Fibroblast of skin of right quadriceps (primary cell): ENCODE data around the gene LRRIQ3.
A peak's percentile ranks its signal among the peaks of the same experiment; 100 is the strongest.
"Not testable (repeated sequence)": the region's sequence is repeated elsewhere in the genome, so short reads cannot be mapped to it uniquely, and the experiment has no call there.

Experiments used
- DNase-seq: peaks from one replicate; pipeline ENCODE4 v3.0.0-alpha.2; 2013

Gene LRRIQ3

DNA sequence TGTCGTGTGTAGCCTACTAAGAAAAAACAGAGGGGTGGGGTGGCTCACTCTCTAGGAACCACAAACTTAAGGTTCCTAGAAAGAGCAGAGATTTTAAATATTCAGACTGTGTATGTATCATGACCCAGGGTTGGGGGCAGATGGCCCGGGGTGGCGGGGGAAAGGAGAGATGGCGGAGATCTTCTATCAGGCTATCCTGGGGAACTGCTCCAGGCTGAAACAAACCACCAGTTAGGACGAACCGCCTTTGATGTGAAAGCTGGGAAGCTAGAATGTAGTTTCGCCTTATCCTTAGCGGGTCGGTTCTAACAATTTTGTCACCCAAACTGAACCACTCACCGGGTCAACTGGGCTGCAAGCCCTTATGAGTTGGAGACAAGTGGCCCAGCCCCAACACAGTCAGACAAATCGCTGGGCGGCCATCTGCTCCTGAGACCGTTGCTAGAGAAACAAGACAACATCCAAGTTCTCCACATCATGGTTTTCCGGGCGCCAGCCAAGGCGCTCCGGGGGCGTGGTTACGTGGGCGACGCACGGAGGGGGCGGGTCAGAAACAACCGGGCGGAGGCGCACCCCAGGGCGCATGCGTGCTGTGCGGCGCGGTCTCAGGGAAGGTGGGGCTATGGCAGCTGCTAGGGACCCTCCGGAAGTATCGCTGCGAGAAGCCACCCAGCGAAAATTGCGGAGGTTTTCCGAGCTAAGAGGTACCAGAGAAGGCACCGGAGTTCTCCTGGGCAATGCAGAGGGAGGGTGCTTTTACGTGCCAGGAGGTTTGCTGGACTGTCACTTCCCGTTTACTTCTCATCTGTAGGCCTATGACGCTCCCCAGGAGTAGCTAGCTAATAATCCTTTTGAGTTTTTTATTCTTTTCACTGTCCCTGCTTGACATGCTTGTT is at the start of gene LRRIQ3, which contains the start of gene FPGT:
Gene LRRIQ3 (minus strand): TSS at position 520 of the 896 bp plus-strand sequence. CDS start 14,492 bp downstream, outside the sequence.
Gene FPGT (plus strand): TSS at position 586 of the 896 bp plus-strand sequence. CDS start 37 bp downstream, at position 623.
- peak; percentile 93 for DNase-seq

DNA sequence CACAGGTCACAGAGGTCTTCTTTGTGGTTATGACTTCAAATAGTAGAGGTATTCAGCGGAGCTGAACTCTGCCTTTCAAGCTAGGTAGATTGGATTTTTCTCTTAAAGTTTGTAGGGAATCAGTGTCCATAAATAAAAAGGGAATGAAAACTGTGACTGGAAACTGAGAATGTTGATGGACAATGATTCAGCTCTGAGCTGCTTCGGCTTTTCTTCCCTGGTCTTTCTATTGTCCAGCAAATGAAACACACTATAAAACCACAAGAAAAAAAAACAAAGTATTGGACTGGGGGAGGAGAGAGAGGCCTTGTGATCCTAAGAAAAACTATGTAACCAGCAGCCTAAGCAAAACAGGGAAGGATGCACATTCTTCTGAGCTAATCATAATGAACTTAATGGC is 48.3 kb upstream of the LRRIQ3 start:
- no peak for DNase-seq

DNA sequence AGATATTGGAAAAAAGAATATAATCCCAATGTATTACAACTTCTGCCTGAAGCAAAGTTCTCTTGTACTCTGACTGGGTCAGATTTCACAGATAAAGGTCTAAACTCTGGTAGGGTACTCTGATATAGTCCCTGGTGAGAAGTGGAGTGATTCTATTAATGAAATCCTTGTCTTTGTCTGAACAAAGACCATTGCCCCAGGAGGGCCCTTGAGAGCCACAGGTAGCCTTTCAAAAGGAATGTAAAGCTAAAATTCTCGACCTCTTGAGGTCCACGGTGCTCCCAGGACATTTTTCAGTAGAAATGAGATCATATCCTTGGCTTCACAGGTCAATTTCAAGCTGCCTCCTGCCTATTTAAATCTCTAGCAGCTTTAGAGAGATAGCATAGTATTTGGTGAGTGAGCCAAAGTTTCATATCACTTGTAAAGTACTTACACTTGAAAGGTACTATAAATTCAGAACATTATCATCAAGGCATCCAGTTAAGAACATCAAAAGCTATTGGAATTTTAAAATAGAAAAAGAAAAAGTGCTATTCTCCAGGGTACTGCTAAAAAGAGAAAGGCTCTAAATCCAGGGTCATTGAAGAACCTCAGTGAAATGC is 47.3 kb upstream of the LRRIQ3 start:
- DNase-seq = no peak

- DNase-seq = no peak
Observed at GRCh38 chr1:74237787-74238186, 39.8 kb upstream of the LRRIQ3 start.

DNA sequence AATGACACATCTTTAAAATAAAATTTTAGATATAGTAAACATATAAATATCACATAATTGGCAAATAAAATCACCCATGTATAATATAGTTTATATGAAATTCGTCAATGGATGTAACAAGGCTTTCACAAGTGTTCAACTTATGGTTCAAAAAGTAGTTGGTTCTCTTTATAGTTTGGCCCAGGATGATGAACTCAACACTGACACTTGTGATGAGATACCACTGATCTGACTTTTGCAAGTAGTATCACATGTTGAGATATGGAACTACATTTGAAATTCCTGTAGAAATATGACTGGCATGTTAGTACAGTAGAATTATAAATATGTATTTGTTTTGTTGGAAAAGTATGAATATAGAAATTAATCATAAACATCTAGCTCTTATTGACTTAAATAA is 39.1 kb upstream of the LRRIQ3 start:
- DNase-seq = no peak

DNA sequence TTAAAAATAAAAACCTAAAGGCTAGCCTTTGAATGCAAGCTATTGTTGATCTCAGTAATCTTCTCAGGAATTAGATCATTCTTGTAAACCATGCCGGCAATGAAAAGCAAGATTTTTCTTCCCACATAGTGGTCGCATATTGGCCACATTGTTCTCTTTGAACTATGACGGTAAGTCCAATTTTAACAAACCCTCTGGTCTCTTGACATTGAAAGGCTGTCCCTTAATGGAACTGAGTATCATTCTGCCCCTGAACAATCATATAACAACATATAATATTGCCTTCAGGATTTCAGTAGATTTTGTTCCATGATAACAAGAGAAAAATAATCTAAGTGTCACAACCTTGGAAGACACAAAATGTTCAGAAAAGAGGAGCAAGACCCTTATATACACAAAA is 38.5 kb upstream of the LRRIQ3 start:
- no peak for DNase-seq

DNA sequence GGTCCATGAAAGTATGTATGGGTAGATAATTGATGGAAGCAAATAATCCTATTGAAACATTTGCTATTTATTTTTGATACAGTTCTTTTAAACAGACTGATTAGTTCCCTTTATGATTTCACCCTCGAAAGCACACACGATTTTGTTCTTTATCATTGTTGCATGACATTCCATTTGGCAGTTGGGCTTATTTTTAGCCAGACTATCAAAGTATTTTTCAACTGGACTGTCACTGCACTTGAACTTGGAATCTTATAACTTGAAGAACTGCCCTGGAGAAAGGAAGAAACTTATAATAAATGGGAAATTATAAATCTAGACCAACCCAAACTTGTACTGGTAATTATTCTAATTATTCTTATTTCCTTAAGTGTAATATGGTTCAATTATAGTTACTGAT is 37.2 kb upstream of the LRRIQ3 start, which contains the start of gene TNNI3K:
Gene TNNI3K (plus strand): TSS at position 235 of the 400 bp plus-strand sequence. CDS start 65 bp downstream, at position 300.
- DNase-seq = no peak

GRCh38 chr1:74223453-74223852 is 25.5 kb upstream of the LRRIQ3 start:
- no peak for DNase-seq

GRCh38 chr1:74222701-74223100 is 24.7 kb upstream of the LRRIQ3 start:
- no peak for DNase-seq

DNA sequence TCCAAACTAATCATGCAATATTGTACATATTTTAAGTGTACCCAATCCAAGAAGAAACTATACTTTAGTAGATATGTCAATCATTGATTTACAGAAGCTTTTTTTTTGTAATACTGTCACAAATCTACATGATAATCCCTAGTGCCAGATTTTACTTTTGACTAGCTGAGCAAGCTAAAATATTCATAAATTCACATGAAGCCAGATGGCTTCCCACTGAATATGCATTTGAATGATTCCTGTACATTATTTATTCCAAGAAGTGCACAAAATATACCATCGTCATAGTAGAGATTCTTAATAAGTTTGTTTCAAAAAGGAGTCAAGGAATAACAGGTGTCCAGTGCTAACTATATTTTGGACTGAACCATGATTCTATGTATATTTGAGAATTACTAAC is 17.3 kb upstream of the LRRIQ3 start:
- DNase-seq = no peak

DNA sequence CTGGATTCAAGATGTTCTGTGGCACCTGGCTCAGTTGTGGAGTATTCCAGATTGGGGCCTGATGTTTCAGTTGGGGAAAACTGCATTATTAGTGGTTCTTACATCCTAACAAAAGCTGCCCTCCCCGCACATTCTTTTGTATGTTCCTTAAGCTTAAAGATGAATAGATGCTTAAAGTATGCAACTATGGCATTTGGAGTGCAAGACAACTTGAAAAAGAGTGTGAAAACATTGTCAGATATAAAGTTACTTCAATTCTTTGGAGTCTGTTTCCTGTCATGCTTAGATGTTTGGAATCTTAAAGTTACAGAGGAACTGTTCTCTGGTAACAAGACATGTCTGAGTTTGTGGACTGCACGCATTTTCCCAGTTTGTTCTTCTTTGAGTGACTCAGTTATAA is 7.3 kb upstream of the LRRIQ3 start:
- DNase-seq = peak; percentile 59

DNA sequence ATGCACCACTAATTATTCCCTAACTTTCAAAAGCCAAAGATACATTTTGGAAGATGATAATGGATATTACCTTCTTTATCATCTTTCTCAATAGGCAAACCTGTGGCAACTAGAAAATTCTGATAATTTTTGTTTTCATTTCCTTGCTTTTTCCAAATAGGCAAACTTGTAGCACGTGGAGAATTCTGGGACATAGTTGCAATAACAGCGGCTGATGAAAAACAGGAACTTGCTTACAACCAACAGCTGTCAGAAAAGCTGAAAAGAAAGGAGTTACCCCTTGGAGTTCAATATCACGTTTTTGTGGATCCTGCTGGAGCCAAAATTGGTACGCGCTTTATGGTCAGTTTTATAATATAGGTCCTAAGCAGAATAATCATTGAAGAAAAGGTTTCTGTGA is 1.5 kb upstream of the LRRIQ3 start:
- DNase-seq = no peak

DNA sequence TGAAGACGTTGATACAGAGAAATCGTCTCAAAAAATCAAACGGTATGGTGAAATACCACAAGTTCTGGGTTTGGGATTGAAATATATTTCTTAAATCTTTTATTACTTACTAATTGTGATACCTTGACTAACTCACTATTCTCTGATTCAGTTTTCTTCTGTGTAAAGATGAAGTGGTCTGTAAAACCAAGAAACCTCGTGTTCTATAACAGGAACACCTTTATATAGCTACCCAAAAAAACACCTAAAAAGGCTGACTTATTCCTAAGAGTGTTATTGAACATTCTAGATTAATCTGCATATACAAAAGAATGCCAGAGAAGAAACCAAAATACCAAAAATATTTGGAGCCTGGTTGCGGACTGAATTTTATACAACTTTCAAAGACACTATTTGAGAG is 721 bp downstream of the LRRIQ3 start:
- no peak for DNase-seq

GRCh38 chr1:74195339-74195738 is 2.6 kb downstream of the LRRIQ3 start:
- no peak for DNase-seq

GRCh38 chr1:74193908-74194307 is 4.1 kb downstream of the LRRIQ3 start:
- peak; percentile 12 for DNase-seq

- peak; percentile 15 for DNase-seq
Observed at GRCh38 chr1:74180490-74180889, 17.5 kb downstream of the LRRIQ3 start.

- DNase-seq = not testable (repeated sequence)
Observed at GRCh38 chr1:74174423-74174822, 23.6 kb downstream of the LRRIQ3 start.

GRCh38 chr1:74162333-74162732 is 35.6 kb downstream of the LRRIQ3 start:
- no peak for DNase-seq

GRCh38 chr1:74161497-74161896 is 36.5 kb downstream of the LRRIQ3 start:
- peak; percentile 1 for DNase-seq

DNA sequence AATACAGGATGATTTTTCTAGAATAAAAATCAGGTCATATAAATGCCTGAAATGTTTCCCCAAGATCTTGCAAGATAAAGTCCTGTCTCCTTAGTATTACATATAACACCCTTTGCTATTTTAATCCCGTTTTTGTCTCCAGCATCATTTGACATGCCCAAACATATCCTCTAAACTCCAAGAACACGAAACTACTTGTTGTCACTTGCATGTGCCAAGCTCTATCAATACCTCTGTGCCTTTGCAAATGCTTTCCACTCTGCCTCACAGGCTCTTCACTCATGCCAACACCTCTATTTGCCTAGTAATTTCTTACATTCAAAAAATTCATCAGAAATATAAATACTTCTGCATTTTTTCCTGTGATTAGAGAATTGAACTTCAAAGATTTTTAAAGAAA is 37.9 kb downstream of the LRRIQ3 start:
- DNase-seq = no peak

GRCh38 chr1:74145086-74145485 is 52.9 kb downstream of the LRRIQ3 start:
- DNase-seq = no peak

DNA sequence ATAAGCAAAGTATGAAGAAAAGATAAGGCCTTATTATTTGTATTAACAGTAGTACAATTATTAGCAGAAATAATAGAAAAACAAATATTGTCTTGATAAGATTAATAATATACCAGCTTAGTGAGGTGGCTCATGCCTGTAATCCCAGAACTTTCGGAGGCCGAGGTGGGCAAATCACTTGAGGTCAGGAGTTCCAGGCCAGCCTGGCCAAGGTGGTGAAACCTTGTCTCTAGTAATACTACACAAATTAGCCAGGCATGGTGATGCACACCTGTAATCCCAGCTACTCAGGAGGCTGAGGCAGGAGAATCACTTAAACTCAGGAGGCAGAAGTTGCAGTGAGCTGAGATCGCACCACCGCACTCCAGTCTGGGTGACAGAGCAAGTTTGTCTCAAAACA is 80.6 kb downstream of the LRRIQ3 start:
- DNase-seq = not testable (repeated sequence)

DNA sequence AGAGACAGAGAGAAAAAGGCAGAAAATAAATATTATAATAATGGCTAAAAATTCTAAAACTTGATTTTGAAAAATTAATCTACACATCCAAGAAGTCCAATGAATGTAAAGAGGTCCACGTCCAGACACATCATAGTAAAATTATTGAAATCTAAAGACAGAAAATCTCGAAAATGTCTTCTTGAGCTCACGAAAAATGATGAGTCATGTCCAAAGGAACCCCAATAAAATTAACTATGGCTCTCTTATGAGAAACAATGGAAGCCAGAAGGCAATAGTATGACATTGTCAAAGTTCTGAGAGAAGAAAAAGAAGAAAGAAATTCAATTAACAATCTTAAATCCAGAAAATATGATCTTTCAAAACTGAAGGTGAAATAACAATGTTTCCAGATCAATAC is 84.6 kb downstream of the LRRIQ3 start:
- DNase-seq = no peak

DNA sequence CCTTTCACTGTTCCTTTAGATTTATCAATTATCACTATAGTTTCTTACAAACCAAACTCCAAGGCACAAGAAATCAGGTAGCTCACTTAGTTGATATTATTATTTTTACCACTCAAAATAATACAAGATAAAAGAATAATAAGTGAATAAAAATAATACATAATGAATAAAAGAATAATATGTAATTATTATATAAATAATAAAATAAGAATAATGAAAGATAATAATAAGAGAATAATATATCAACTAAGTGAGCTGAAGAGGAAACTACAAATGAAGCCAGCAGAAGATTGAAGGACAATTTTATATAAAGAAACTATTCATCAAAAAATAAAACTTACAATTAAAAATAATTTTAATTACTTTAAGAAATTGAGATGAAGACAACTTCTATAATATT is 90.6 kb downstream of the LRRIQ3 start:
- DNase-seq = no peak
